A549 (cell line): ENCODE results near the gene CPE. TPM values are rescaled to one million over a fixed set of nuclear protein-coding genes. Genes with fewer than 3 reads are reported as not detected.

Experiments
- ATAC-seq, 2 experiments: fragments of 200-7000 bp in 1 of 2; fragments of >200 bp in 1 of 2; cut with Nextera tagmentation in 1 of 2; cut with Tn5 transposase in 1 of 2; 3 replicates each; pipeline versions ENCODE4 v1.8.0 to v1.9.1; 2018 to 2020; ENCODE audit warnings: mild to moderate bottlenecking in 1 of 2, moderate library complexity in 1 of 2
- CTCF ChIA-PET: fragments of 300-600 bp; sonication (Branson Sonifier 250); formaldehyde crosslinking; extraction: SDS; loops from one replicate; lab custom pipeline; 2021; ENCODE audit warnings: antibody characterized with exemption, inconsistent platforms; lab: Yijun Ruan, JAX
- POLR2A ChIA-PET: fragments of 350-600 bp; formaldehyde crosslinking; extraction: SDS; loops from one replicate; lab custom pipeline; 2021; ENCODE audit warnings: antibody characterized with exemption, inconsistent platforms; lab: Yijun Ruan, JAX
- DNase-seq, 2 experiments: peaks; one replicate each; pipeline versions ENCODE4 v3.0.0 to v3.0.0-alpha.2; 2011 to 2016; ENCODE audit warnings: low read depth in 1 of 2, low spot score in 1 of 2
- FAIRE-seq: peaks from 2 replicates; lab custom pipeline; 2011; peaks lifted over from hg19 to GRCh38; lab: Jason Lieb, UNC
- H3K27ac ChIP-seq, 2 experiments: fragments of >200 bp; sonication (Bioruptor Twin); formaldehyde crosslinking; 3 replicates each; pipeline ENCODE4 v1.5.1; 2016 to 2017
- H3K4me1 ChIP-seq: fragments of >200 bp; sonication (Bioruptor Twin); formaldehyde crosslinking; 3 replicates; pipeline ENCODE4 v1.6.1; 2016
- H3K4me2 ChIP-seq: fragments of >200 bp; sonication (Bioruptor Twin); formaldehyde crosslinking; 3 replicates; pipeline ENCODE4 v1.6.1; 2016
- H3K4me3 ChIP-seq: fragments of >200 bp; sonication (Bioruptor Twin); formaldehyde crosslinking; 3 replicates; pipeline ENCODE4 v1.5.1; 2016
- H3K9me3 ChIP-seq: fragments of >200 bp; sonication (Bioruptor Twin); formaldehyde crosslinking; 3 replicates; pipeline ENCODE4 v1.6.1; 2016
- BCL3 ChIP-seq: fragments of >200 bp; sonication (Bioruptor Twin); formaldehyde crosslinking; IDR thresholded peaks from 3 replicates; pipeline ENCODE4 v1.6.1; 2016
- CHD2 ChIP-seq: fragments of 150-350 bp; IDR thresholded peaks from 2 replicates; pipeline ENCODE4 v1.6.1; 2014; ENCODE audit warnings: low read length; ENCODE audit not compliant: partially characterized antibody
- CHD4 ChIP-seq: fragments of 200-600 bp; sonication (generic); IDR thresholded peaks from 2 replicates; pipeline ENCODE4 v1.6.1; 2016; ENCODE audit warnings: antibody characterized with exemption, mild to moderate bottlenecking, borderline replicate concordance
- CTCF ChIP-seq: fragments of >200 bp; sonication (Bioruptor Twin); formaldehyde crosslinking; IDR thresholded peaks from 3 replicates; pipeline ENCODE4 v1.5.1; 2016
- EHF ChIP-seq: fragments of 250-450 bp; sonication (Bioruptor Pico); IDR thresholded peaks from 2 replicates; pipeline ENCODE4 v1.5.0; 2020; ENCODE audit warnings: mild to moderate bottlenecking
- EP300 ChIP-seq, 2 experiments: fragments of >200 bp; sonication (Bioruptor Twin); formaldehyde crosslinking; IDR thresholded peaks; 2 replicates in 1 of 2; 3 replicates in 1 of 2; pipeline ENCODE4 v1.6.1; 2016 to 2017
- FOSL2 ChIP-seq, 2 experiments: fragments of 450-650 bp in 1 of 2; fragments of >200 bp in 1 of 2; sonication (Bioruptor Twin) in 1 of 2; formaldehyde crosslinking; IDR thresholded peaks; 2 replicates each; pipeline versions ENCODE4 v1.5.0 to v1.6.1; 2016 to 2020; ENCODE audit warnings: mild to moderate bottlenecking in 1 of 2, moderate library complexity in 1 of 2
- HEYL ChIP-seq: fragments of 250-450 bp; sonication (Bioruptor Pico); IDR thresholded peaks from 2 replicates; pipeline ENCODE4 v1.8.0; 2021; ENCODE audit warnings: mild to moderate bottlenecking, moderate library complexity
- HMGXB4 ChIP-seq: fragments of 250-450 bp; sonication (Bioruptor Pico); IDR thresholded peaks from 2 replicates; pipeline ENCODE4 v1.5.0; 2021; ENCODE audit warnings: mild to moderate bottlenecking, moderate library complexity, borderline replicate concordance
- HOXB13 ChIP-seq: fragments of 250-450 bp; sonication (Bioruptor Pico); IDR thresholded peaks from 2 replicates; pipeline ENCODE4 v1.5.0; 2020; ENCODE audit warnings: low read depth, mild to moderate bottlenecking, moderate library complexity
- JUN ChIP-seq, 2 experiments: fragments of >200 bp; sonication (Bioruptor Twin); formaldehyde crosslinking; IDR thresholded peaks; 2 replicates in 1 of 2; 3 replicates in 1 of 2; pipeline ENCODE4 v1.6.1; 2016 to 2017
- KDM1A ChIP-seq: fragments of 200-600 bp; sonication (generic); IDR thresholded peaks from 2 replicates; pipeline ENCODE4 v1.6.1; 2016; ENCODE audit warnings: low read depth, mild to moderate bottlenecking
- KDM5A ChIP-seq: fragments of 200-600 bp; sonication (generic); IDR thresholded peaks from 2 replicates; pipeline ENCODE4 v1.6.1; 2016; ENCODE audit warnings: antibody characterized with exemption, mild to moderate bottlenecking
- MAX ChIP-seq: IDR thresholded peaks from 2 replicates; pipeline ENCODE4 v1.6.1; 2012
- MAZ ChIP-seq: fragments of 150-350 bp; IDR thresholded peaks from 2 replicates; pipeline ENCODE4 v1.6.1; 2014; ENCODE audit warnings: antibody characterized with exemption, low read depth, low read length, borderline replicate concordance
- NR3C1 ChIP-seq: fragments of >200 bp; sonication (Bioruptor Twin); formaldehyde crosslinking; IDR thresholded peaks from 3 replicates; pipeline ENCODE4 v1.6.1; 2017
- PBX3 ChIP-seq: IDR thresholded peaks from 2 replicates; pipeline ENCODE4 v1.6.1; 2012
- PHF8 ChIP-seq: fragments of 200-600 bp; sonication (generic); IDR thresholded peaks from 2 replicates; pipeline ENCODE4 v1.6.1; 2016; ENCODE audit warnings: low read depth, mild to moderate bottlenecking, antibody characterized with exemption, moderate library complexity, borderline replicate concordance
- USF2 ChIP-seq: fragments of 450-650 bp; IDR thresholded peaks from 2 replicates; pipeline ENCODE4 v1.6.1; 2014; ENCODE audit warnings: antibody characterized with exemption
- ZC3H11A ChIP-seq: fragments of 450-650 bp; IDR thresholded peaks from 2 replicates; pipeline ENCODE4 v1.6.1; 2014; ENCODE audit warnings: antibody characterized with exemption, mild to moderate bottlenecking
- ZSCAN20 ChIP-seq: fragments of 250-450 bp; sonication (Bioruptor Pico); IDR thresholded peaks from 2 replicates; pipeline ENCODE4 v1.8.0; 2022; ENCODE audit warnings: mild to moderate bottlenecking, moderate library complexity
- WGBS: methylation state at CpG from one replicate; pipeline ENCODE4 v1.1.6; 2017; ENCODE audit errors: missing lambda C conversion rate; 5-methylcytosine and 5-hydroxymethylcytosine counted together
- polyA plus RNA-seq, 4 experiments: library from polyadenylated mRNA; depleted of rRNA in 3 of 4; stranded (reverse); fragments of >200 nt; fragmentation: RNase III in 1 of 4; extraction: RNeasy Plus Mini Kit Qiagen cat#74134 plus additional on column Dnase treatment in 1 of 4; gene quantifications; 2 replicates in 3 of 4; 3 replicates in 1 of 4; pipeline ENCODE4 v1.2.3, GENCODE V29; 2011 to 2017

Gene CPE
- polyA plus RNA-seq, 2 of the 4 experiments (the other 2 are of a cell fraction) = 1.6 to 1.9 TPM

- H3K9me3 ChIP-seq = no peaks in the 10 kb centered on the region
- TF ChIP-seq EHF (CRISPR knock-in tag) = no peak
- no peak for TF ChIP-seq JUN (IDR thresholded peaks at IDR 0.05)
- TF ChIP-seq HMGXB4 (CRISPR knock-in tag) = no peak
- no peak for TF ChIP-seq ZC3H11A
- TF ChIP-seq CHD2 = no peak
- no peak for TF ChIP-seq KDM1A
- no peak for TF ChIP-seq CTCF
- TF ChIP-seq HOXB13 = no peak
- no peak for TF ChIP-seq EP300 (IDR thresholded peaks at IDR 0.05)
- TF ChIP-seq PHF8 = no peak
- TF ChIP-seq HEYL (CRISPR knock-in tag) = no peak
- no peak for TF ChIP-seq CHD4
- WGBS = 78% methylated on average over 9 of the region's 9 CpGs
- no peak for DNase-seq
- no peak overlapping the region for H3K27ac ChIP-seq
- FAIRE-seq = no peak
- H3K4me2 ChIP-seq = no peak overlapping the region
- H3K4me1 ChIP-seq = no peaks in the 10 kb centered on the region
- no peak overlapping the region for H3K4me3 ChIP-seq
- CTCF ChIA-PET = interaction anchor here (2.1 kb wide), 1 partner anchor 31 kb away, joined by 4 read pairs; no protein-coding TSS in a partner anchor
- no peak for ATAC-seq
- POLR2A ChIA-PET = no interaction called here
These were observed 145.9 kb downstream of the CPE start for GRCh38 chr4:165524532-165525190.

GRCh38 chr4:165532976-165533375 lies 154.2 kb downstream of the CPE start:
- DNase-seq (no peak), FAIRE-seq (no peak), ATAC-seq (no peak)
- CTCF ChIA-PET = interaction anchor here (0.6 to 1.2 kb wide), 2 partner anchors 40 to 43 kb away, joined by 3 read pairs; no protein-coding TSS in a partner anchor
- Histone ChIP-seq H3K4me1 (no peaks in the 10 kb centered on the region), H3K4me2 (no peak overlapping the region), H3K4me3 (no peak overlapping the region), H3K9me3 (no peaks in the 10 kb centered on the region), H3K27ac (no peak overlapping the region)
- WGBS = 52% methylated on average over 4 of the region's 4 CpGs
- POLR2A ChIA-PET = no interaction called here
- no peak for TF ChIP-seq KDM5A
- no peak for TF ChIP-seq MAZ
- TF ChIP-seq CHD2 = no peak
- TF ChIP-seq PBX3 = no peak
- TF ChIP-seq USF2 = no peak
- no peak for TF ChIP-seq BCL3
- no peak for TF ChIP-seq MAX
- TF ChIP-seq FOSL2 (IDR thresholded peaks at IDR 0.05) = no peak
- no peak for TF ChIP-seq FOSL2 (CRISPR knock-in tag; IDR thresholded peaks at IDR 0.05)
- no peak for TF ChIP-seq ZSCAN20 (CRISPR knock-in tag)
- no peak for TF ChIP-seq NR3C1
